ENCODE measurements around the gene DYSF. TPM values are rescaled to one million over a fixed set of nuclear protein-coding genes. Genes with fewer than 3 reads are reported as not detected.
"Not testable (repeated sequence)": the region's sequence is repeated elsewhere in the genome, so short reads cannot be mapped to it uniquely, and the experiment has no call there.

The DYSF gene
- polyA plus RNA-seq, 1 donor (not counting 4 experiments of a cell fraction or from before 2014, with no cell fraction given) = 8.2 TPM

DNA sequence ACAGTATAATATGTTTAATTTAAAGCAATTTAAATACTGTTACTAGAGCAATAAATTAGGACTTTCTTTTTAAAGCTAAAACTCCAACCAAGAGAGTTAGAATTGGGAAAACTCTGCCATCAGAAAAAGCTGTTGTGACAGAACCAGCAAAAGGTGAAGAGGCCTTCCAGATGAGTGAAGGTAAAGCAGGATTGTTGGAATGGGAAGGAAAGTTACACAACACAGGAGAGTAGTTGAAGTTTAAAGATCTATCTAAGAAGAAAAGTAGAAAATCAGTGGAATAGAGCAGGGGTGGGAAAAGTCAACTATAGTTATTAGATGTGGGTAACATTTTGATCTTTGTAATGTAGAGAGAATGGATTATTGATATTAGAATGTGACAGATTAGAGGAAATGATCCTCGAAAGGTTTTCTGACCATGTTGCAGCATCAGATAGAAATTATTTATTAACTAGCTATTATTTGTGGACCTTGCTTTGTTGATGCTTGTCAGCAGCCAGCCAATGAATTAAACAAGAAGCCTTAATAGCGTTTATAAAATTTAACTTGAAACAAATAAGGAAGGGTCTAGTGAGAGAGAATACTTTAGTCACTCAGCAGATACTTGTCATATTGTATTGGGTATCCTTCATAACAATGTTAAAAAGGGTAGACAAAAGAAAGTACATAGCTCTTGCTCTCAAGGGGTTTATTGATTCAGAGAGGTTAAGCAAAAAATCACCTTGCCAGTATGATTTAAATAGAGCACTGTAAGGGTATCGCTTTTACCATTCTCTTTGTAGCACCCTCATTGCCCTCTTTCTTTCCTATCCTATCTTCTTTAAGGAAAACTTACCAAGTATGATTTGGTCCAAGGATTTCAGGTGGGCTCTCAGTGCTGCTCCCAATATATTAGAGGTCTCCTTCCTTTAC, 24.6 kb upstream of the DYSF start:
- Histone ChIP-seq H3K9me3 (ENCODE audit: control insufficient read depth, low read depth, low read length) (no peaks in the 10 kb centered on the region), H3K4me1 (ENCODE audit: control insufficient read depth, extremely low read depth, insufficient read depth, low read length) (no peaks in the 10 kb centered on the region), H3K27me3 (ENCODE audit: control insufficient read depth, extremely low read depth, insufficient read depth, low read length) (no peaks in the 10 kb centered on the region), H3K4me3 (ENCODE audit: control insufficient read depth in 2 of 3, extremely low read depth in 1 of 3, insufficient read depth in 2 of 3, low read depth in 1 of 3, low read length in 3 of 3) (no peak overlapping the region), H3K27ac (ENCODE audit: control insufficient read depth, insufficient read depth, low read length) (no peak overlapping the region), H3K9ac (ENCODE audit: control insufficient read depth, extremely low read depth, insufficient read depth, low read length) (no peak overlapping the region), H3K9me1 (ENCODE audit: control insufficient read depth, extremely low read depth, insufficient read depth, low read length) (no peaks in the 10 kb centered on the region), H3K79me2 (ENCODE audit: control insufficient read depth, insufficient read depth, low read length) (no peaks in the 10 kb centered on the region), H3K4me2 (ENCODE audit: control insufficient read depth, extremely low read depth, insufficient read depth, low read depth, low read length) (no peak overlapping the region), H3K36me3 (ENCODE audit: control insufficient read depth in 2 of 2, extremely low read depth in 1 of 2, insufficient read depth in 2 of 2, low read length in 2 of 2) (peaks cover 13 to 16% of the 10 kb centered on the region in 2 experiments), H2AFZ (ENCODE audit: control insufficient read depth, low read length) (no peak overlapping the region), H4K20me1 (ENCODE audit: control insufficient read depth, extremely low read depth, insufficient read depth, low read length) (no peaks in the 10 kb centered on the region)
- DNase-seq (ENCODE audit: low read depth, low spot score) (no peak), FAIRE-seq (no peak)
- no peak for TF ChIP-seq EZH2 (IDR thresholded peaks at IDR 0.05; ENCODE audit: low read length)
- TF ChIP-seq, protein P1, sequence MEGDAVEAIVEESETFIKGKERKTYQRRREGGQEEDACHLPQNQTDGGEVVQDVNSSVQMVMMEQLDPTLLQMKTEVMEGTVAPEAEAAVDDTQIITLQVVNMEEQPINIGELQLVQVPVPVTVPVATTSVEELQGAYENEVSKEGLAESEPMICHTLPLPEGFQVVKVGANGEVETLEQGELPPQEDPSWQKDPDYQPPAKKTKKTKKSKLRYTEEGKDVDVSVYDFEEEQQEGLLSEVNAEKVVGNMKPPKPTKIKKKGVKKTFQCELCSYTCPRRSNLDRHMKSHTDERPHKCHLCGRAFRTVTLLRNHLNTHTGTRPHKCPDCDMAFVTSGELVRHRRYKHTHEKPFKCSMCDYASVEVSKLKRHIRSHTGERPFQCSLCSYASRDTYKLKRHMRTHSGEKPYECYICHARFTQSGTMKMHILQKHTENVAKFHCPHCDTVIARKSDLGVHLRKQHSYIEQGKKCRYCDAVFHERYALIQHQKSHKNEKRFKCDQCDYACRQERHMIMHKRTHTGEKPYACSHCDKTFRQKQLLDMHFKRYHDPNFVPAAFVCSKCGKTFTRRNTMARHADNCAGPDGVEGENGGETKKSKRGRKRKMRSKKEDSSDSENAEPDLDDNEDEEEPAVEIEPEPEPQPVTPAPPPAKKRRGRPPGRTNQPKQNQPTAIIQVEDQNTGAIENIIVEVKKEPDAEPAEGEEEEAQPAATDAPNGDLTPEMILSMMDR (optimal IDR thresholded peaks at IDR 0.05 in 1 of 3, IDR thresholded peaks at IDR 0.05 in 1 of 3, conservative IDR thresholded peaks at IDR 0.05 in 1 of 3; ENCODE audit: extremely low read depth in 1 of 3, insufficient read depth in 2 of 3, low read length in 3 of 3) = no peak
- dilution Hi-C loops (cut with MboI; ENCODE audit: extremely low pct_ligation_motif_present, low sequenced_read_pairs) = no loop called here

DNA sequence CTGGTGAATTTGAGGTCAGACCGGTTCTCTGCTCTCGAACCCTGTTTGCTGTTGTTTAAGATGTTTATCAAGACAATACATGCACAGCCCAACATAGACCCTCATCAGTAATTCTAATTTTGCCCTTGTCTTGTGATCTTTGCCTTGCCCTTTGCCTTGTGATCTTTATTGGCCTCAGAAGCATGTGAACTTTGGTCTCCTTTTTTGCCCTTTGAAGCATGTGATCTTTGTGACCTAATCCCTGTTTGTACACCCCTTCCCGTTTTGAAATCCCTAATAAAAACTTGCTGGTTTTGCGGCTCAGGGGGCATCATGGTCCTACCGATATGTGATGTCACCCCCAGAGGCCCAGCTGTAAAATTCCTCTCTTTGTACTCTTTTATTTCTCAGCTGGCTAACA, 8.2 kb upstream of the DYSF start:
- DNase-seq (ENCODE audit: low read depth, low spot score); H4K20me1 ChIP-seq (ENCODE audit: control insufficient read depth, extremely low read depth, insufficient read depth, low read length); H3K9me1 ChIP-seq (ENCODE audit: control insufficient read depth, extremely low read depth, insufficient read depth, low read length); H3K9me3 ChIP-seq (ENCODE audit: control insufficient read depth, low read depth, low read length); H3K27ac ChIP-seq (ENCODE audit: control insufficient read depth, insufficient read depth, low read length); H3K4me3 ChIP-seq (ENCODE audit: control insufficient read depth in 2 of 3, extremely low read depth in 1 of 3, insufficient read depth in 2 of 3, low read depth in 1 of 3, low read length in 3 of 3); dilution Hi-C loops (cut with MboI; ENCODE audit: extremely low pct_ligation_motif_present, low sequenced_read_pairs); H3K27me3 ChIP-seq (ENCODE audit: control insufficient read depth, extremely low read depth, insufficient read depth, low read length); H3K4me2 ChIP-seq (ENCODE audit: control insufficient read depth, extremely low read depth, insufficient read depth, low read depth, low read length); H3K9ac ChIP-seq (ENCODE audit: control insufficient read depth, extremely low read depth, insufficient read depth, low read length); FAIRE-seq; H3K4me1 ChIP-seq (ENCODE audit: control insufficient read depth, extremely low read depth, insufficient read depth, low read length); H3K36me3 ChIP-seq (ENCODE audit: control insufficient read depth in 2 of 2, extremely low read depth in 1 of 2, insufficient read depth in 2 of 2, low read length in 2 of 2); H2AFZ ChIP-seq (ENCODE audit: control insufficient read depth, low read length); H3K79me2 ChIP-seq (ENCODE audit: control insufficient read depth, insufficient read depth, low read length): not testable (repeated sequence)

Data from keratinocyte (primary cell).